Astrocyte of the spinal cord (primary cell): ENCODE data around the gene ZEB1.
A peak's percentile ranks its signal among the peaks of the same experiment; 100 is the strongest.

Experiments
- DNase-seq: peaks from one replicate; pipeline ENCODE4 v3.0.0; 2011; ENCODE audit warnings: low read depth, low spot score
- H3K4me3 ChIP-seq: 2 replicates; pipeline ENCODE4 v1.5.1; 2011; ENCODE audit warnings: low read depth, mild to moderate bottlenecking, low read length, moderate library complexity
- CTCF ChIP-seq: IDR thresholded peaks from 2 replicates; pipeline ENCODE4 v1.5.1; 2012; ENCODE audit warnings: low read depth, mild to moderate bottlenecking, low read length, inconsistent platforms
- in situ Hi-C: cut with HindIII; loops from 2 replicates; pipeline ENCODE4 v1.10.0; 2017; ENCODE audit warnings: low sequenced_read_pairs

The ZEB1 gene

DNA sequence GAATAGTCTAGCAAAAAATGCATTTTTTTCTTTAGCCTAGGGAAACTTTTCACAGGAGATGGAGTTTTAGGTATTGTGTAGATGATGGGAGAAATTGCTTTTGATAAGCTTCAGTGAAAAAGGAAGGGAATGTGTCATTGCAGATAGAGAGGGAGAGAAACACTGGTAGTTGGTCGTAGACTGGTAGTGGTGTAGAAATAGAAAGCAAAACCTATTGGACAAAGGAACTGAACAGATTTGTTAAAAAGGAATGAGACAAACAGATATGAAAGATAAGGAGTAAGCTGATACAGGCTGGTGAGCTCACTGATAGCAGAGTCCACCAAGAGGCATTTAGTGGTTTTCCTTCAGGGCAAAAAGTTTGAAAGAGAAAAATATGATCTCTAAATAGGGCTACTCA, 94.3 kb downstream of the ZEB1 start:
- TF ChIP-seq CTCF: no peak
- no peak for DNase-seq
- in situ Hi-C loops: no loop called here
- no peak overlapping the region for H3K4me3 ChIP-seq

DNA sequence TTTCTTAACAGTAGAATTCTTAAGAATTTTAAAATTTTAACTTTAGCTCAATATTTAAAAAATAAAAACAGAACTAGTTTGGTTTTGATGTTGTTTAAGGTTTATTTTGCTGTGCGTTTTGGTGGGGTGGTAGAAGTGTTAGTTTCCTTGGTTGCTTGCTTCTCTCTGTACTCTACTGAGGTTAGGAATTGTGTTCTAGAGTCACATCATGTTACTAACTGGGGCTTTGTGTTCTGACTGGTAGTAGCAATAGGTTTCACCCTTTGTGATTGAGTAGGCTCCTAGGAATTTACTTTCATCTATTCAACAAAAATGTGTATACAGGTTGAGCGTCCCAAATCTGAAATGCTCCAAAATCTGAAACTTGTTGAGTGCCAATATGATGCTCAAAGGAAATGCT, 99.5 kb downstream of the ZEB1 start:
- in situ Hi-C loops: no loop called here
- TF ChIP-seq CTCF: no peak

DNA sequence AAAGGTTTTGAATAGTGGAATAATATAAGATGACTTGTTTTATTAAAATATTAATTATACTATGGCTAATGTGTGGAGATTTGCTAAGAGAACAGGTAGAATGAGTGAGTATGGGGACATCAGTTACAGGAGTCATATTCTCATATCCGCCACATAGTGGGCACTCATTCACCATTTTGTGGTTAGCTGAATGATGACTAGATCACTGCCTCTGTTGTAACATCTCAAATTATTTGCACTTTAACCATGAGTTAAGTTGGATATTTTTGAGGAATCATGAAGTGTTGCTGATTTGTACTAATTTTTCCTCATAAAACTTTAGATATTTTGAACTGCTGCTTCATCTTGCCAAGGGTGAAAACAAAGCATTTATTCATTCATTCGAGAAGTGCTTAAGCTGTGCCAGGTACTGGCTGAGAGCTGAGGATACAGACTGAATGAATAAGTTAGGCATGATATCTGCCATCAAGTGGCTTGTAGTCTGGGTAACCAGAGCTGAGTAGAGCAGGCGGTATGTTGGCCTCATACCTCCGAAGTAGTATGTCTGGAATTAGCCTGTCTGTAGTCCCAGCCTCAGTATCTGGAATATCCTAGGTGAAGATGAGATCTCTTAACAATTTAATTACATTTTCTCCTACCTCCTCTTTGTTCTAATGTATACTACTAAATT, 100.5 kb downstream of the ZEB1 start:
- in situ Hi-C loops: no loop called here
- TF ChIP-seq CTCF: no peak
- peak; percentile 75 for DNase-seq
- no peak overlapping the region for H3K4me3 ChIP-seq

More for the DNA sequence above, 99.5 kb downstream of the ZEB1 start:
- no peak overlapping the region for H3K4me3 ChIP-seq
- no peak for DNase-seq

DNA sequence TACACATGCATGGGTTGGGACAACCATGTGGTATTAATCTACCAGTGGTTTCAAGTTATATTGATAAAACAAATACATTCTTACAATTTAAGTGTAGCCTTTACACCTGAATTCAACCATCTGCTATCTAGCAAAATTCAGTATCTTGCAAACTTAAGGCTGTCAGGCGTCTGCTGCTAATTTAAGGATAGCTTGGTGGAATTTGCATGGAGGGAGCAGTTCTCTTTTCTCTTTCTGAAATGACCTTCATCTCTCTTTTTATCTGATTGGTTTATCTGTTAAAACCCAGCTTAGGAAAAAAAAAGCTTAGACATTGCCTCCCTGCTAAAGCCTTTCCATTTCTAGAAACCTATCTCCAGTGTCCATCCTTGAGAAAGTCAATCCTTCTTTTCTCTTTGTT, 102.3 kb downstream of the ZEB1 start:
- DNase-seq: no peak
- no peak for TF ChIP-seq CTCF
- in situ Hi-C loops: no loop called here
- no peak overlapping the region for H3K4me3 ChIP-seq

DNA sequence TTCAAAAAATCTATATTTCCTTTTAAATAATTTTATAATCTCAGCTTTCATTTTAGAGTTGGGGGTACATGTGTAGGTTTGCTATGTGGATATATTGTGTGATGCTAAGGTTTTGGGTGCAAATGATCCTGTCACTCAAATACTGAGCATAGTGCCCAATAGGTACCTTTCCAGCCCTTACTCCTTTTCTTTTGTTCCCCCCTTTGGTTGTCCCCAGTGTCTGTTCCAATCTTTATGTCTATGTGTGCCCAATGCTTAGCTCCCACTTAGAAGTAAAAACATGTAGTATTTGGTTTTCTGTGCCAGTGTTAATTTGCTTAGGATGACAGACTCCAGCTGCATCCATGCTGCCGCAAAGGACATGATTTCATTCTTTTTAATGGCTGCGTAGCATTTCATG, 103.6 kb downstream of the ZEB1 start:
- in situ Hi-C loops: no loop called here
- no peak overlapping the region for H3K4me3 ChIP-seq
- DNase-seq: no peak
- no peak for TF ChIP-seq CTCF

- no peak overlapping the region for H3K4me3 ChIP-seq
- in situ Hi-C loops: no loop called here
- TF ChIP-seq CTCF: no peak
Observed at GRCh38 chr10:31424473-31424872, 105.5 kb downstream of the ZEB1 start.

More at GRCh38 chr10:31424473-31424872, 105.5 kb downstream of the ZEB1 start:
- no peak for DNase-seq
